Heart left ventricle (tissue), 13 donors: ENCODE measurements around the gene SGCA.

ENCODE experiments used
- POLR2A ChIP-seq, 2 donors: fragments of 450-650 bp; IDR thresholded peaks; one replicate each; pipeline ENCODE4 v1.6.1; 2017; ENCODE audit warnings: antibody characterized with exemption in 2 of 2, mild to moderate bottlenecking in 2 of 2, moderate library complexity in 2 of 2
- TF ChIP-seq, protein P1 (sequence below), 12 donors: fragments of 200-600 bp; sonication (generic) in 4 of 12; IDR thresholded peaks; one replicate each; pipeline versions ENCODE4 v1.5.0 to v1.8.0; 2018 to 2022; ENCODE audit warnings: antibody characterized with exemption in 12 of 12, mild to moderate bottlenecking in 5 of 12
- donor health status: ischemic (EF 13 %, LVEDD 7.1; RV severe dilation, severe dysfunction).
- donor health status: DM: no; HTN: yes; CAD: no.
- donor health status: DM: no; HTN: no; CAD: no.
- donor health status: ischemic (EF 25% LVEDD 6.9; RV normal size, moderate dysfunction).
- donor health status: ischemic (EF 25% LVEDD 5.7; RV mildly dilated, moderate dysfunction).
- donor health status: ischemic (EF 35%, LVEDD 5.7; RV mildly dilated, moderate dysfunction).
- donor health status: nonischemic (EF 11% LVEDD 7.7; RV severe dilation, severe dysfunction).
- donor health status: DM: yes; HTN: yes; CAD: no.
- donor health status: PGD.
- donor health status: ischemic (EF 29% LVEDD 5.4; RV normal size, mild dysfunction).
- donor health status: nonischemic (EF 23%, LVEDD 6.1; RV moderate dilation, normal function).

DNA sequence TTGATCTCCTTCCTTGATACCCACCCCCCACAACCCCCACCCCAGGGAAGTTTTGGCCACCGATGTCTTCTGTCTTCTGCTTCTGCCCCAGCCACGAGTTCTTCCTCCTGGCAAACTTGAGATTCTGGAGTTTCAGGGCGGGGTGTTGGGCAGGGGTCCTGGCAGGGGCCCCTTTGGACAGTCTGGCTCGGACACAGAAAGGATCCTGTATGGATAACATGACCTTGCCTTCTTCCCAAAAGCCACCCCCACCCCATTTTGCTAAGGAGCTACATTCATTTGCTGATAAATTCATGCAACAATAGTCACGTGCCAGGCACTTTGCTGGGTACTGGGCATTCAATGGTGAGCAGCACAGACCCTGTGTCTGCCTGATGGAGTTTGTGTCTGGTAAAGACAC lies 41.5 kb downstream of the SGCA start:
- TF ChIP-seq, protein P1, sequence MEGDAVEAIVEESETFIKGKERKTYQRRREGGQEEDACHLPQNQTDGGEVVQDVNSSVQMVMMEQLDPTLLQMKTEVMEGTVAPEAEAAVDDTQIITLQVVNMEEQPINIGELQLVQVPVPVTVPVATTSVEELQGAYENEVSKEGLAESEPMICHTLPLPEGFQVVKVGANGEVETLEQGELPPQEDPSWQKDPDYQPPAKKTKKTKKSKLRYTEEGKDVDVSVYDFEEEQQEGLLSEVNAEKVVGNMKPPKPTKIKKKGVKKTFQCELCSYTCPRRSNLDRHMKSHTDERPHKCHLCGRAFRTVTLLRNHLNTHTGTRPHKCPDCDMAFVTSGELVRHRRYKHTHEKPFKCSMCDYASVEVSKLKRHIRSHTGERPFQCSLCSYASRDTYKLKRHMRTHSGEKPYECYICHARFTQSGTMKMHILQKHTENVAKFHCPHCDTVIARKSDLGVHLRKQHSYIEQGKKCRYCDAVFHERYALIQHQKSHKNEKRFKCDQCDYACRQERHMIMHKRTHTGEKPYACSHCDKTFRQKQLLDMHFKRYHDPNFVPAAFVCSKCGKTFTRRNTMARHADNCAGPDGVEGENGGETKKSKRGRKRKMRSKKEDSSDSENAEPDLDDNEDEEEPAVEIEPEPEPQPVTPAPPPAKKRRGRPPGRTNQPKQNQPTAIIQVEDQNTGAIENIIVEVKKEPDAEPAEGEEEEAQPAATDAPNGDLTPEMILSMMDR (IDR thresholded peaks at IDR 0.05) = no peak
- TF ChIP-seq POLR2A (IDR thresholded peaks at IDR 0.05) = no peak
